GM21447 (cell line): Measurements from ENCODE around the gene ZBTB48.

Experiments
- ATAC-seq: cut with Tn5 transposase; IDR thresholded peaks from one replicate; pipeline ENCODE4 v1.9.1; 2021; ENCODE audit not compliant: unreplicated experiment

Gene ZBTB48

DNA sequence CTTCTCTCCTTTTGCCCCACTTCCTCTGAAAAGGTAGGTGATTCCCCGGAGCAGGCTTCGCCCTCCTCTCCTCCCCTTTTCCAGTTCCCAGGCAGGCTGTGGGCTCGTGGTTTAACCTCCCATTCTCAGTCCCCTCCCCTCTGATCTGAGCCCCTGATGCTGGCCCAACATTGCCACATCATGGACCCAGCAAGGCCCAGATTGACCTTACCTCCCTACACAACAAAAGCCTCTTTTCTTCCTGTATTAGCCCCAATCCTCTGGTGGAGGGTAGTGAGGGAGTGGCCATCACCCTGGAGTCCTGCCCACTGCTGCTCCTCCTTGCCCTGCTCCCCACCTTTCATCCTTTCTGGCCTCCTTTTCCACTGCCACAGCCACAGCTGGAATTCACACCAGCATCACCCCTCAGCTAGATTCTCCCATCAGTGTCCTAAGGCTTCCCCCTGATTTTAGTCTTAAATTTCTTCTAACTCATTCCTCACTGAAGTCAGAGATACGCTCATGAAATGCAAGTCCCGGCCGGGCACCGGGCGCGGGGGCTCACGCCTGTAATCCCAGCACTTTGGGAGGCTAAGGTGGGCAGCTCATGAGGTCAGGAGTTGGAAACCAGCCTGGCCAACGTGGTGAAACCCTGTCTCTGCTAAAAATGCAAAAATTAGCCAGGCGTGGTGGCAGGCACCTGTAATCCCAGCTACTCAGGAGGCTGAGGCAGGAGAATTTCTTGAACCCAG lies 7.0 kb upstream of the ZBTB48 start:
- ATAC-seq: no peak

DNA sequence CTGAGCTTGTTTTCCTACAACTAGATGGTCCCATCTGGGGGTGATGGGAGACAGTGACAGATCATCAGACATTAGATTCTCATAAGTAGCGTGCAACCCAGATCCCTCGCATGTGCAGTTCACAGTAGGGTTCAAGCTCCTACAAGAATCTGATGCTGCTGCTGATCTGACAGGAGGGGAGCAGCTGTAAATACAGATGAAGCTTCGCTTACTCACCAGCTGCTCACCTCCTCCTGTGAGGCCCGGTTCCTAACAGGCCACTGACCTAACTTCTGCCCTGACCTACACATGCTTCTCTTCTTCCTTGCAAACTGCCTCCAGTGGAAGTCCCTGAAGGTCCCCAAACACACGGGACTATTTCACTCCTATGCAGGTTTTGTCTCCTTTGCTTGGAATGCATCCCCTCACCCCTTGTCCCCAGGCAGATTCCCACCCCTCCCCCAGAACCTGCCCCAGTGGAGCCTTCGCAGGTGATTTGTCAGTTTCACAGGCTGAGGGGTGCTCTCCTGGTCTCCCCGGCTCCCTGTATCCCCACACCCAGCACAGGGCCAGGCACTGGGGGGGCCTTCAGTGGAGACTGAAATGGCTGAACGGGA lies 5.7 kb upstream of the ZBTB48 start:
- ATAC-seq: no peak

DNA sequence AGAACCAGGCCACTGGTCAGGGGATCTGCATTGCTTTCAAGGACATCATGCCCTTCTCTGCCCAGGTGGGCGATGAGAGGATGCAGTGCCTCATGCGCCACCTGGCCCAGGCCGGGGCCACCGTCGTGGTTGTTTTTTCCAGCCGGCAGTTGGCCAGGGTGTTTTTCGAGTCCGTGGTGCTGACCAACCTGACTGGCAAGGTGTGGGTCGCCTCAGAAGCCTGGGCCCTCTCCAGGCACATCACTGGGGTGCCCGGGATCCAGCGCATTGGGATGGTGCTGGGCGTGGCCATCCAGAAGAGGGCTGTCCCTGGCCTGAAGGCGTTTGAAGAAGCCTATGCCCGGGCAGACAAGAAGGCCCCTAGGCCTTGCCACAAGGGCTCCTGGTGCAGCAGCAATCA lies 5.0 kb upstream of the ZBTB48 start:
- no peak for ATAC-seq

GRCh38 chr1:6577831-6578525 lies 1.8 kb upstream of the ZBTB48 start:
- ATAC-seq: no peak

DNA sequence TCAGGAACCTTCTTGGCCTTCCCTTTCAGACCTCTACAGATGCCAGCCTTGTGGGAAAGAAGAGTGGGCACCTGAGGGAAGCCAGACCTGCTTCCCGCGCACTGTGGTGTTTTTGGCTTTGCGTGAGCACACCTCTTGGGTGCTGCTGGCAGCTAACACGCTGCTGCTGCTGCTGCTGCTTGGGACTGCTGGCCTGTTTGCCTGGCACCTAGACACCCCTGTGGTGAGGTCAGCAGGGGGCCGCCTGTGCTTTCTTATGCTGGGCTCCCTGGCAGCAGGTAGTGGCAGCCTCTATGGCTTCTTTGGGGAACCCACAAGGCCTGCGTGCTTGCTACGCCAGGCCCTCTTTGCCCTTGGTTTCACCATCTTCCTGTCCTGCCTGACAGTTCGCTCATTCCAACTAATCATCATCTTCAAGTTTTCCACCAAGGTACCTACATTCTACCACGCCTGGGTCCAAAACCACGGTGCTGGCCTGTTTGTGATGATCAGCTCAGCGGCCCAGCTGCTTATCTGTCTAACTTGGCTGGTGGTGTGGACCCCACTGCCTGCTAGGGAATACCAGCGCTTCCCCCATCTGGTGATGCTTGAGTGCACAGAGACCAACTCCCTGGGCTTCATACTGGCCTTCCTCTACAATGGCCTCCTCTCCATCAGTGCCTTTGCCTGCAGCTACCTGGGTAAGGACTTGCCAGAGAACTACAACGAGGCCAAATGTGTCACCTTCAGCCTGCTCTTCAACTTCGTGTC lies 995 bp upstream of the ZBTB48 start:
- no peak for ATAC-seq

DNA sequence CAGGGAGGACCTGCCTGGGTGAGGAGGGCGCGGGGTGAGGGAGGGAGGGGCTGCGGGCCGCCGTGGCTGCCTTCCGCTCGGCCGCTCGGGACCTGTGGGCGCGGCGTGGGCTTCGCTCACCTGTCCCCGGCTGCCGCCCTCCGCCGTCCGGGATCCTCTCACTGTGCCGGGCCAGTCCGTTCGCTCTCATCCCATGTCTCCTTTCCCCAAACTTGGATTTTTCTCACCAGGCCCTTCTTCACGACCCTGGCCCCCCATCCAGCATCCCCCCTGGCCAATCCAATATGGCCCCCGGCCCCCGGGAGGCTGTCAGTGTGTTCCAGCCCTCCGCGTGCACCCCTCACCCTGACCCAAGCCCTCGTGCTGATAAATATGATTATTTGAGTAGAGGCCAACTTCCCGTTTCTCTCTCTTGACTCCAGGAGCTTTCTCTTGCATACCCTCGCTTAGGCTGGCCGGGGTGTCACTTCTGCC lies 362 bp downstream of the ZBTB48 start:
- no peak for ATAC-seq

DNA sequence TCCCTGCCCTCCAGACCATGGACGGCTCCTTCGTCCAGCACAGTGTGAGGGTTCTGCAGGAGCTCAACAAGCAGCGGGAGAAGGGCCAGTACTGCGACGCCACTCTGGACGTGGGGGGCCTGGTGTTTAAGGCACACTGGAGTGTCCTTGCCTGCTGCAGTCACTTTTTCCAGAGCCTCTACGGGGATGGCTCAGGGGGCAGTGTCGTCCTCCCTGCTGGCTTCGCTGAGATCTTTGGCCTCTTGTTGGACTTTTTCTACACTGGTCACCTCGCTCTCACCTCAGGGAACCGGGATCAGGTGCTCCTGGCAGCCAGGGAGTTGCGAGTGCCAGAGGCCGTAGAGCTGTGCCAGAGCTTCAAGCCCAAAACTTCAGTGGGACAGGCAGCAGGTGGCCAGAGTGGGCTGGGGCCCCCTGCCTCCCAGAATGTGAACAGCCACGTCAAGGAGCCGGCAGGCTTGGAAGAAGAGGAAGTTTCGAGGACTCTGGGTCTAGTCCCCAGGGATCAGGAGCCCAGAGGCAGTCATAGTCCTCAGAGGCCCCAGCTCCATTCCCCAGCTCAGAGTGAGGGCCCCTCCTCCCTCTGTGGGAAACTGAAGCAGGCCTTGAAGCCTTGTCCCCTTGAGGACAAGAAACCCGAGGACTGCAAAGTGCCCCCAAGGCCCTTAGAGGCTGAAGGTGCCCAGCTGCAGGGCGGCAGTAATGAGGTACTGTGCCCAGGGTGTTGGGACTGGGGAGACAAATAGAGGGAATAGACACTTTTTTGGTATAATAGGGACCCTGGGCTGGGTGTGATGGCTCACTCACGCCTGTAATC lies 1.0 kb downstream of the ZBTB48 start:
- ATAC-seq: no peak

- ATAC-seq: no peak
Observed at GRCh38 chr1:6581561-6582305, 1.9 kb downstream of the ZBTB48 start.

- no peak for ATAC-seq
Observed at GRCh38 chr1:6582370-6582769, 2.6 kb downstream of the ZBTB48 start.

- no peak for ATAC-seq
Observed at GRCh38 chr1:6584126-6585080, 4.6 kb downstream of the ZBTB48 start.

GRCh38 chr1:6585081-6585722 lies 5.4 kb downstream of the ZBTB48 start:
- ATAC-seq: no peak

DNA sequence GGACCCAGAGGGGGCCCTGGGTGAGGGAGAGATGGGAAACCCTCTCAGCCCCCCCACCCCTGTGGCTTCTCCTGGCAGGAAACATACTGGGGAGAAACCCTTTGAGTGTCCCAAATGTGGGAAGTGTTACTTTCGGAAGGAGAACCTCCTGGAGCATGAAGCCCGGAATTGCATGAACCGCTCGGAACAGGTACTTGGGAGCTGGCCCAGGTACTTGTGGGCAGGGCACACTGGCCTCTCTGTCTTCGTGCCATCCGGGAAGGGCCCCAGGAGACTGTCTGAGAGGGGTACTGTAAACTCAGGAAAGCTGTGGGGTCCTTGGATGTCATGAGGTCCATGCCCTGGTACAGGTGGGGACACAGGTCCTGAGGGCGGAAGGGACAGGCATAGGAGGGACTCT lies 6.0 kb downstream of the ZBTB48 start:
- no peak for ATAC-seq

DNA sequence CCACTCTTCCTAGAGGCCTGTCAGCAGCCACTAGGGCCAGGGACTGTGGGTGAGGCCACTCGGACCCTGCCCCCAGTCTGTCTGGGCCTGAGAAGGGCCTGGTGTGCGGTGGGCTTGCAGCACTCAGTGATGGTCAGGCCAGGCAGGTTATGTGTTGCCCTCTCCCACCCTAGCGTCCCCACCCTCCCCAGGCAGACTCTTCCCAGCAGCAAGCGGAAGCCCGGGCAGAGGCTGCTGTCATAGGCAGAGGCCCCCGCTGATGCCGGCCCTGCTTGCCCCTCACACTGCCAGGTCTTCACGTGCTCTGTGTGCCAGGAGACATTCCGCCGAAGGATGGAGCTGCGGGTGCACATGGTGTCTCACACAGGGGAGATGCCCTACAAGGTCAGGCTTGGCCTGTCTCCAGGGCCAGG lies 6.6 kb downstream of the ZBTB48 start:
- no peak for ATAC-seq

- no peak for ATAC-seq
Observed at GRCh38 chr1:6587261-6588005, 7.6 kb downstream of the ZBTB48 start.

GRCh38 chr1:6588128-6588892 lies 8.5 kb downstream of the ZBTB48 start:
- ATAC-seq: no peak

DNA sequence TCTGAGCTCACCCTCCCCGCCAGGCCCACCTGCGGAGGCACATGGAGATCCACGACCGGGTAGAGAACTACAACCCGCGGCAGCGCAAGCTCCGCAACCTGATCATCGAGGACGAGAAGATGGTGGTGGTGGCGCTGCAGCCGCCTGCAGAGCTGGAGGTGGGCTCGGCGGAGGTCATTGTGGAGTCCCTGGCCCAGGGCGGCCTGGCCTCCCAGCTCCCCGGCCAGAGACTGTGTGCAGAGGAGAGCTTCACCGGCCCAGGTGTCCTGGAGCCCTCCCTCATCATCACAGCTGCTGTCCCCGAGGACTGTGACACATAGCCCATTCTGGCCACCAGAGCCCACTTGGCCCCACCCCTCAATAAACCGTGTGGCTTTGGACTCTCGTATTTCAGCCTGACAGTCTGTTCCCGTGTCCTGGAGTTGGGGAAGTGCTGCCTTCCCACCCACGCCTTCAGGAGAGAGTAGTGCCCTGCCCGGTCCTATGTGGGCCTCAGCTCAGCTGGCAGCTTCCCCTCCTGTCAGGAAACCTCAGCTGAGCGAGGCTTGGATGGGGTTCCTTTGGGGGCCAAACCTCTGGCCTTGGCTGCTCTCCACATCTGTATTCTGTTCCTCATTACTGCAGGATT lies 9.2 kb downstream of the ZBTB48 start:
- no peak for ATAC-seq
